ENCODE data around the gene MDFI. TPM values are rescaled to one million over a fixed set of nuclear protein-coding genes. Genes with fewer than 3 reads are reported as not detected.

Gene MDFI
- total RNA-seq, 2 experiments from 2014 or later = not detected

DNA sequence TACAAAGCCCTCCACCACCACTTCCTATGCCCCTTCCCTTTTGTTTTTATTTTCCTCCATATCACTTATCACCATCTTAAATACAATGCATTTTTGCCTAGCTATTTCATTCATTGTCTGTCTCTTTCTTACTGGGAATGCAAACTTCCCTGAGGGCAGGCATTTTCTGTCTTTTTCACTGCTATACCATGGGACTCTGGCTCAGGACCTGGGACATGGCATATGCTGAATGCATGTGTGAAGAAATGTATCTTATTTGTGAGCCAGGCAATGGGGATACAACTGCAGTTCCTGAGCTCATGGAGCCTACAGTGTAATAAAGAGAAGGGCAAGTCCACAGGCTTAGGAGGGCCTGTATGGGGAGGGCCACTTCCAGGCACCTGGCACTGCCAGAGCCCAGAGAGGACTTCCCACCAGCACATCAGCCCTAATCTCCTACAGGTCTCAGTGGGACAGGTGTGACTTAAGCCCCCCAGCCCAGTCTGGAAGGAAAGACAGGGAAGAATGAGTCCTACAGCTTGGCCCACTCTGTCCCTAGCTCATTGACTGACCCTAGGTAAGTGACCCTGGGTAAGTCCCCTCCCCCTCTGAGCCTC lies 53.9 kb downstream of the MDFI start:
- H2AFZ ChIP-seq (ENCODE audit: low read length) = no peak overlapping the region
- H3K9me3 ChIP-seq (ENCODE audit: low read length) = no peaks in the 10 kb centered on the region
- no TSS peak for BruUV-seq (replicated peaks)
- no peak overlapping the region for H3K27ac ChIP-seq (ENCODE audit: low read depth, low read length, poor library complexity, severe bottlenecking)
- H3K36me3 ChIP-seq (ENCODE audit: insufficient read depth, low read length) = peaks cover 56% of the 10 kb centered on the region
- H3K4me3 ChIP-seq (ENCODE audit: low read depth, low read length, poor library complexity, severe bottlenecking) = no peak overlapping the region
- H3K9me2 ChIP-seq (ENCODE audit: insufficient read depth, low read length) = no peaks in the 10 kb centered on the region
- TF ChIP-seq EZH2phosphoT487 (IDR thresholded peaks at IDR 0.05; ENCODE audit: borderline replicate concordance, low read depth, low read length) = no peak
- TF ChIP-seq, protein P1, sequence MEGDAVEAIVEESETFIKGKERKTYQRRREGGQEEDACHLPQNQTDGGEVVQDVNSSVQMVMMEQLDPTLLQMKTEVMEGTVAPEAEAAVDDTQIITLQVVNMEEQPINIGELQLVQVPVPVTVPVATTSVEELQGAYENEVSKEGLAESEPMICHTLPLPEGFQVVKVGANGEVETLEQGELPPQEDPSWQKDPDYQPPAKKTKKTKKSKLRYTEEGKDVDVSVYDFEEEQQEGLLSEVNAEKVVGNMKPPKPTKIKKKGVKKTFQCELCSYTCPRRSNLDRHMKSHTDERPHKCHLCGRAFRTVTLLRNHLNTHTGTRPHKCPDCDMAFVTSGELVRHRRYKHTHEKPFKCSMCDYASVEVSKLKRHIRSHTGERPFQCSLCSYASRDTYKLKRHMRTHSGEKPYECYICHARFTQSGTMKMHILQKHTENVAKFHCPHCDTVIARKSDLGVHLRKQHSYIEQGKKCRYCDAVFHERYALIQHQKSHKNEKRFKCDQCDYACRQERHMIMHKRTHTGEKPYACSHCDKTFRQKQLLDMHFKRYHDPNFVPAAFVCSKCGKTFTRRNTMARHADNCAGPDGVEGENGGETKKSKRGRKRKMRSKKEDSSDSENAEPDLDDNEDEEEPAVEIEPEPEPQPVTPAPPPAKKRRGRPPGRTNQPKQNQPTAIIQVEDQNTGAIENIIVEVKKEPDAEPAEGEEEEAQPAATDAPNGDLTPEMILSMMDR (conservative IDR thresholded peaks at IDR 0.05; ENCODE audit: low read length) = no peak
- ChIA-PET CTCF (ENCODE audit: unreplicated experiment) (no interaction called here), POLR2A (interaction anchor here (0.6 kb wide), 2 partner anchors 89 to 98 kb away, joined by 3 read pairs; no protein-coding TSS in a partner anchor)
- H3K4me2 ChIP-seq (ENCODE audit: low read length) = no peak overlapping the region
- H4K20me1 ChIP-seq (ENCODE audit: insufficient read depth, low read length) = no peaks in the 10 kb centered on the region
- H3K4me1 ChIP-seq (ENCODE audit: insufficient read depth, low read length, poor library complexity, severe bottlenecking) = no peaks in the 10 kb centered on the region
- intact Hi-C loops (cut with micrococcal nuclease; ENCODE audit: unreplicated experiment) = no loop called here
- DNase-seq (ENCODE audit: low spot score) = no peak
- H3K79me2 ChIP-seq (ENCODE audit: insufficient read depth, low read depth, low read length) = no peaks in the 10 kb centered on the region

DNA sequence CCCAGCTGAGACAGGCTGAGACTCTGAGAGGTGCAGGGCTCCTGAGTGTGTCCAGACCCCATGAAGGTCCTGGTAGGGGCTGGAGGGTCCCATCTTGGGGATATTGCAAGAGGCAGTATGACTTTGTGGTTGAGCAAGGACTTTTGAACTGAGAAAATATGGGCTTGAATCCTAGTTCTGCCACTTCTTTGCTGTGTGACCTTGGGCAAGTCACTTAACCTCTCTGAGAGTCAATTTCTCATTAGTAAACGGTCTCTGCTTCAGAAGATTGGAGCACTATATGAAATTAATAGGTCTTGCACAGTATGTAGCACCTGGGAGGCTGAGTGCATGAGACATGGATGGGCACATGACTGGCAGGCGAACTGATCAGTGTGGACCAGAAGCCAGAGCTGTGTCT lies 54.5 kb downstream of the MDFI start:
- no peak overlapping the region for H3K27ac ChIP-seq (ENCODE audit: low read depth, low read length, poor library complexity, severe bottlenecking)
- POLR2A ChIA-PET = no interaction called here
- no peak overlapping the region for H2AFZ ChIP-seq (ENCODE audit: low read length)
- no TSS peak for BruUV-seq (replicated peaks)
- H3K9me2 ChIP-seq (ENCODE audit: insufficient read depth, low read length) = no peaks in the 10 kb centered on the region
- TF ChIP-seq, protein P1 (conservative IDR thresholded peaks at IDR 0.05; ENCODE audit: low read length) = no peak
- no peak for TF ChIP-seq EZH2phosphoT487 (IDR thresholded peaks at IDR 0.05; ENCODE audit: borderline replicate concordance, low read depth, low read length)
- DNase-seq (ENCODE audit: low spot score) = no peak
- H3K9me3 ChIP-seq (ENCODE audit: low read length) = no peaks in the 10 kb centered on the region
- peaks cover 55% of the 10 kb centered on the region for H3K36me3 ChIP-seq (ENCODE audit: insufficient read depth, low read length)
- no peak overlapping the region for H3K4me2 ChIP-seq (ENCODE audit: low read length)
- CTCF ChIA-PET (ENCODE audit: unreplicated experiment) = interaction anchor here (1.0 kb wide), 1 partner anchor 41 kb away, joined by 3 read pairs; no protein-coding TSS in a partner anchor
- H3K4me3 ChIP-seq (ENCODE audit: low read depth, low read length, poor library complexity, severe bottlenecking) = no peak overlapping the region
- H3K79me2 ChIP-seq (ENCODE audit: insufficient read depth, low read depth, low read length) = no peaks in the 10 kb centered on the region
- no peaks in the 10 kb centered on the region for H4K20me1 ChIP-seq (ENCODE audit: insufficient read depth, low read length)
- intact Hi-C loops (cut with micrococcal nuclease; ENCODE audit: unreplicated experiment) = no loop called here
- H3K4me1 ChIP-seq (ENCODE audit: insufficient read depth, low read length, poor library complexity, severe bottlenecking) = no peaks in the 10 kb centered on the region
